Measurements from ENCODE around the gene CAMTA1.

CAMTA1 gene

DNA sequence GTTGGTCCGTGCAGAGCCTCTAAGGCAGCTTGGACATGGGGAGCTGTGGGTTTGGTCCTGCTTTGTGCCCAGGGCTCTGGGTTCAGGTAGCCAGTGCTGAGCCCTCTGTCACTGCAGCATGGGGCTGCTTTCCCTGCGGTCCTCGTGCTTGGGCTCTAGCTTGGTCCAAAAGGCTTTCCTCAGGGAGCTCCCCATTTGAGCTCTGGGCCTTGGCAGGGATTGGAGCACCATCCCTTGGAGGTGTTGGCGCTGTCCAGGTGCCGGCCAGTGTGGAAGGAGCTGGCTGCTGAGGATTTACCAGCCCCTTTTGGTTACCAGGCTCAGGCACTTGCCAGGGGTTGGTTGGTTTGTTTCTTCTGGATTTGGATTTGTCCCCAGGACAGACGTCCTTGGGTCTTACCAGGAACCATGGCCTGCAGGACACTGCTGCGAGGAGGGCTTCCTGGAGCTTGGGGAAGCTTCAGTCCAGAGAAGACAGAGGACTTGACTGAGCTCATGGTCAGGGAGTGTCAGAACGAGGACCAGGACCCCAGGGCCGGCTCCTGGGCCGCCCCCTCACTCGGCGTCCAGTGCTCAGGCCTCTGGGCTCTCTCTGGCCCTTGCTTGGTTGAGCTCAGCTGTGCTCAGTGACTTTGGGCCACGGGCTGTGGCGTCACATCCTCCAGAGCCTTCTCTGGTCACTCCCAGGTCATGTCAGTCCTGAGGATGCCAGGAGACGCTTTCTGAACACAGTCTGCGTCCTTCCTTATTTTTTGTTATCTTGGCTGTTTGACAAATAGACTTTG lies 224.7 kb downstream of the CAMTA1 start:
- H3K9me3 ChIP-seq (ENCODE audit: control insufficient read depth, insufficient read depth, low read depth, low read length): no peaks in the 10 kb centered on the region
- H3K27me3 ChIP-seq (ENCODE audit: control insufficient read depth, insufficient read depth, low read length): no peaks in the 10 kb centered on the region
- H3K36me3 ChIP-seq (ENCODE audit: control insufficient read depth, insufficient read depth, low read length): no peaks in the 10 kb centered on the region
- no peak overlapping the region for H3K4me3 ChIP-seq (ENCODE audit: low read depth, low read length)
- no peaks in the 10 kb centered on the region for H3K4me1 ChIP-seq (ENCODE audit: control insufficient read depth, insufficient read depth, low read length)
- no peak overlapping the region for H3K9ac ChIP-seq (ENCODE audit: low read length)
- no peak overlapping the region for H3K27ac ChIP-seq (ENCODE audit: low read depth, low read length)

DNA sequence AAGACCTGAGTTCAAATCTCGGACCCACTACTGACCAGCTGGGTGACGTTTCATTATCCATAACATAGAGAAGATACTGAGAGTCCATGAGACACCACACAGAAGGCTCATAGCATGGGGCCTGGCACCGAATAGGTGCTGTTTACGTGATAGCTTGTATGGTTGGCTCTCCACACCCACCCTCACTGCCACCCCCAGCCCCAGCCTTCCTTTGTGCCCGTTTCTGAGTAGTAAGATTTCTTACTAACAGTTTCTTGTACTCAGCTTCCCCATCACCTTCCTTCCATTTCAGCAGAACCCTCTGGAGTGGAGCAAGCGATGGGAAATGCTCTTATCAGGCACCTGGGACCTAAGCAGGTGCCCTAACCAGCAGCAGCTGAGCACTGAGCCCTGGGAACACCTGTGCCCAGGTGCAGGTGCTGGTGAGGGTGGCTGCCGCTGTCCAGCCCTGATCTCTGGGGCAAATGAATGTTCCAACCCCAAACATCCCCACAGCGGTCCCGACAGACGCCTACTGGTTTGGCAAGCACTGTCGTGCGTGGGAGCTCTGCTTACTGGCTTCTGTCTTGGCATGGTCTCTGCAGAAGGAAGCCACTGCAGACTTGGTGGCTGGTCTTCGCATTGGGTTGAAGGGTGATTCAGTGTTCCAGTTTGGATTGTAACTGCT lies 225.4 kb downstream of the CAMTA1 start:
- Histone ChIP-seq H3K27ac (ENCODE audit: low read depth, low read length) (no peak overlapping the region), H3K36me3 (ENCODE audit: control insufficient read depth, insufficient read depth, low read length) (no peaks in the 10 kb centered on the region), H3K4me3 (ENCODE audit: low read depth, low read length) (no peak overlapping the region), H3K27me3 (ENCODE audit: control insufficient read depth, insufficient read depth, low read length) (no peaks in the 10 kb centered on the region), H3K9me3 (ENCODE audit: control insufficient read depth, insufficient read depth, low read depth, low read length) (no peaks in the 10 kb centered on the region), H3K9ac (ENCODE audit: low read length) (no peak overlapping the region), H3K4me1 (ENCODE audit: control insufficient read depth, insufficient read depth, low read length) (no peaks in the 10 kb centered on the region)

DNA sequence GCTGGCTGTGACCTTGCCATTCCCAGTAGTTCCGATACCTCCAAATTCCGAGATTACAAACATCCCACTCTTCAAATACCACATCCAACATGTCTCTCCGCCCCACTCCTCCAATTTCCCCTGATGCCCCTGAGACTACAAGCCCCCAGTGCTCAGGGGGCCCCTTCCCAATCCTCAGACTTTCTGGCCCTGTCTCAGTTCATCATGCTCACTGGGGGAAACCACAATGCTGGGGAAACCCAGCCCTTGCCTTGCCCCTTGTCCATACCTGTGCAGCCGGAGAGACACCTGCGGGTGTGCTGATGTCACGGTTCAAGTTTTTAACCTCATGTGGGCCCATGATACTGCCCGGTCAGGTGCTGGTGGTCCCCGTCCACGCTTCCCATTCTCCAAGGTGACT lies 226.6 kb downstream of the CAMTA1 start:
- H3K27ac ChIP-seq (ENCODE audit: low read depth, low read length): no peak overlapping the region
- no peaks in the 10 kb centered on the region for H3K36me3 ChIP-seq (ENCODE audit: control insufficient read depth, insufficient read depth, low read length)
- no peak overlapping the region for H3K4me3 ChIP-seq (ENCODE audit: low read depth, low read length)
- no peaks in the 10 kb centered on the region for H3K27me3 ChIP-seq (ENCODE audit: control insufficient read depth, insufficient read depth, low read length)
- H3K9me3 ChIP-seq (ENCODE audit: control insufficient read depth, insufficient read depth, low read depth, low read length): no peaks in the 10 kb centered on the region
- H3K4me1 ChIP-seq (ENCODE audit: control insufficient read depth, insufficient read depth, low read length): no peaks in the 10 kb centered on the region
- H3K9ac ChIP-seq (ENCODE audit: low read length): no peak overlapping the region

DNA sequence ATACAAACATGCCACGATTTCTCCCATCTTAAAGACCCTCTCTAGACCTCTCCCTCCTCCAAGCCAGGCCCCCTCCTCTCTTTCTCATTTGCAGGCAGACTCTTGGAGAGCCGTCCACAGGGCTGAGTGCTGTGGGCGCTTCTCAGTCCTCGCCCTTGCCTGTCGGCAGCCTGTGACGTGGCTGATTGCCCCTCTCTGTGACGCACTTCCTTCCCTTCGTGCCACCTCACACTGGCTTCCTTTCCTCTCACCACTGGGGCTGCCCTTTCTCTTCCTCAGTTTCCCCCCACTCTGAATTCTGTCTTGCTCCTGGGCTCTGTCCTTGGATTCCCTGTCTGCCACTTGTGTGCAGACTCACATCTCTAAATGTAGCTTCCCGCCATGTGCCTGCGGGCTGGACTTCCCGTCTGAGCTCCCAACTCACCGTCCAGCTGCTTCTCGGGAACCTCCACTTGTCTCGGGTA lies 227.2 kb downstream of the CAMTA1 start:
- Histone ChIP-seq H3K4me1 (ENCODE audit: control insufficient read depth, insufficient read depth, low read length) (no peaks in the 10 kb centered on the region), H3K36me3 (ENCODE audit: control insufficient read depth, insufficient read depth, low read length) (no peaks in the 10 kb centered on the region), H3K9me3 (ENCODE audit: control insufficient read depth, insufficient read depth, low read depth, low read length) (no peaks in the 10 kb centered on the region), H3K27me3 (ENCODE audit: control insufficient read depth, insufficient read depth, low read length) (no peaks in the 10 kb centered on the region), H3K9ac (ENCODE audit: low read length) (no peak overlapping the region), H3K27ac (ENCODE audit: low read depth, low read length) (no peak overlapping the region), H3K4me3 (ENCODE audit: low read depth, low read length) (no peak overlapping the region)

DNA sequence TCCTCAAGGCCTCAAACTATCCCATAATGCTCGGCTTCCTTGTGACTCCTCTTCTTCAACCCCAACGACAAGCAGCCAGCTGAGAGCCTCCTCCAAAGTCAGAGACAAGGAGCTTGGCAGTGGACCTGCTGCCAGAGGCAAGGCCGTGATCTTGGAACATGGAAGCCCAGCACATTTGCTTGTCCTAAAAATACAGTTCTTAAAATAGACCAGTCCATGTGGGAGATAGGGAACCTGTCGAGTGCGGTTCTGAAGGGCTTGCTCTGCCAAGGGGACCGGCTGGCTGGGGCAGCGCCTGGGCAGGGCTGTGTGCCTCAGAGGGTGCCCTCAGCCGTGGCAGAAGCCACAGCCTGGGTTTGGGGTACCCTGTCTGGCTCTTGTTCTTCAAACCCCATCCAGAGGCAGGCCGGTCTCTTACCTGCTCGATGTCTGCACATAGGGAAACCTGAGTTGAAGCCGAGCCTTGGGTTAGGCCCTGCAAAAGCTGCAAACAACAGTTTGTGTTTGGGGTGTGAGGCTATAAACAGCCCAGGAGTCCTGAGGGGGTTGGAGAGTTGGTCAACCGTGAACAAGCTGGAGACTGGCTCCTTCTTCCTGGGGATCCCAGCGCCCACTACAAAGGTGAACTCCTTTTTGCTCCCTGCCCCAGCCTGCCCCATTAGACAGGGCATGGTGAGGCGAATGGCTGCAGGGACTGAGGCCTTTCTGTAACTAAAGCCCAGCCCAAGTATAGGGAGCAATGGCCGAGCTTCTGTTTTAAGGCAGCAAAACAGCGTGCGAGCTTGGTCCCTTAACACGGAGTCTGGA lies 228.8 kb downstream of the CAMTA1 start:
- no peak overlapping the region for H3K9ac ChIP-seq (ENCODE audit: low read length)
- H3K4me3 ChIP-seq (ENCODE audit: low read depth, low read length): no peak overlapping the region
- H3K9me3 ChIP-seq (ENCODE audit: control insufficient read depth, insufficient read depth, low read depth, low read length): no peaks in the 10 kb centered on the region
- no peaks in the 10 kb centered on the region for H3K4me1 ChIP-seq (ENCODE audit: control insufficient read depth, insufficient read depth, low read length)
- no peaks in the 10 kb centered on the region for H3K27me3 ChIP-seq (ENCODE audit: control insufficient read depth, insufficient read depth, low read length)
- no peaks in the 10 kb centered on the region for H3K36me3 ChIP-seq (ENCODE audit: control insufficient read depth, insufficient read depth, low read length)
- no peak overlapping the region for H3K27ac ChIP-seq (ENCODE audit: low read depth, low read length)

DNA sequence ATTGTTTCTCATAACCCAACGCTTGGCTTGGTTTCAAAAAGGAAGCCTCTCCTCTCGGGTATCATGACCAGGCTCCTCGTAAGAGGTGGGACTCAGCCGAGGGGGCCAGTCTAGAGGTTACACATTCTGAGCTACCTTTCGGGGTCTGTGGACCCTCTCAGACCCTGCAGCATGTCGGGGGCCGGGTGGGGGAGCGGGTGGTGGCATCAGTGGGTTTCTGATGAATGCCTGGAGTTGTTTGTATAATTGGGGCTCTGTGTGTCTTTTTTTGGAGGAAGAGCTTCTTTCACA lies 229.3 kb downstream of the CAMTA1 start:
- no peak overlapping the region for H3K4me3 ChIP-seq (ENCODE audit: low read depth, low read length)
- no peak overlapping the region for H3K27ac ChIP-seq (ENCODE audit: low read depth, low read length)
- no peaks in the 10 kb centered on the region for H3K9me3 ChIP-seq (ENCODE audit: control insufficient read depth, insufficient read depth, low read depth, low read length)
- no peaks in the 10 kb centered on the region for H3K36me3 ChIP-seq (ENCODE audit: control insufficient read depth, insufficient read depth, low read length)
- H3K9ac ChIP-seq (ENCODE audit: low read length): no peak overlapping the region
- H3K4me1 ChIP-seq (ENCODE audit: control insufficient read depth, insufficient read depth, low read length): no peaks in the 10 kb centered on the region
- no peaks in the 10 kb centered on the region for H3K27me3 ChIP-seq (ENCODE audit: control insufficient read depth, insufficient read depth, low read length)

DNA sequence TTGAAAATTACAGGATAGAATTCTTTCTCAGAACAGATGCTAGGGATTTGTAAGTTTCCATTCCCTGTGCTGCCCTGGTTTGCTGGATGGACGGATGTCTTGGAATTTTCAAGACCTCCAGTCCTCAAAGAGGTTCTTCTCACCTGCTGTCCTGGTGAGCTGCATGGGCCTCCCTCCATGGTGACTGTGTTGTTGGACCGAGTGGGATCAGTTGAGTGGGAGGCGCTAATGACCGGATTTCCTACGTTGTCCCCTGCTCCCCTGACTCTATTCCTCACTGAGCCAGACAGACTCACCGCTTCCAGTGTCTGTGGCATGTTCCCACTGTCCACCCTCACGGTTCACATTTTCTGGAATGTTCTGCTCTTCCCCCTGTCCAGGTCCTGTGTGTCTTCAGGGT lies 229.8 kb downstream of the CAMTA1 start:
- no peaks in the 10 kb centered on the region for H3K4me1 ChIP-seq (ENCODE audit: control insufficient read depth, insufficient read depth, low read length)
- H3K9me3 ChIP-seq (ENCODE audit: control insufficient read depth, insufficient read depth, low read depth, low read length): no peaks in the 10 kb centered on the region
- H3K36me3 ChIP-seq (ENCODE audit: control insufficient read depth, insufficient read depth, low read length): no peaks in the 10 kb centered on the region
- H3K27ac ChIP-seq (ENCODE audit: low read depth, low read length): no peak overlapping the region
- H3K9ac ChIP-seq (ENCODE audit: low read length): no peak overlapping the region
- H3K27me3 ChIP-seq (ENCODE audit: control insufficient read depth, insufficient read depth, low read length): no peaks in the 10 kb centered on the region
- H3K4me3 ChIP-seq (ENCODE audit: low read depth, low read length): no peak overlapping the region

DNA sequence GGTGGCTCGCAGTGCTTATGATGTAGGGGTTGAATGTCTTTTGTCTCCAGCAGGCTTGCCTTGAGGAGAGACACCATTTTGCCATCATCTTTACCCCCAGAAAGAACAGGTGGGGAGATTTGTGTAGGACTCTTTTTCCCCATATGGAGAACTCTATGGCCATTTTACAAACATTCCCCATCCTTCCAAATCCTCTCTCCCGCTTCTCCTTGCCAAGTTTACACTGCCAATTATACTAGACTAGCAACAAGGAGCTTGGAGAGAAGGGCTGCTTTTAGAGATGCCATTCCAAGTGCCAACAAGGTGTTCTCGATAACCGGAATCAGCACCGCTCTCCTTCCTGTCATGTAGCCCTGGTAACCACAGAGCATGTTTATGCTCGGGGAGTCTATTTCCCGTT lies 233.1 kb downstream of the CAMTA1 start:
- Histone ChIP-seq H3K4me1 (ENCODE audit: control insufficient read depth, insufficient read depth, low read length) (peaks cover 15% of the 10 kb centered on the region), H3K27ac (ENCODE audit: low read depth, low read length) (no peak overlapping the region), H3K9me3 (ENCODE audit: control insufficient read depth, insufficient read depth, low read depth, low read length) (no peaks in the 10 kb centered on the region), H3K4me3 (ENCODE audit: low read depth, low read length) (no peak overlapping the region), H3K9ac (ENCODE audit: low read length) (no peak overlapping the region), H3K36me3 (ENCODE audit: control insufficient read depth, insufficient read depth, low read length) (no peaks in the 10 kb centered on the region), H3K27me3 (ENCODE audit: control insufficient read depth, insufficient read depth, low read length) (no peaks in the 10 kb centered on the region)

DNA sequence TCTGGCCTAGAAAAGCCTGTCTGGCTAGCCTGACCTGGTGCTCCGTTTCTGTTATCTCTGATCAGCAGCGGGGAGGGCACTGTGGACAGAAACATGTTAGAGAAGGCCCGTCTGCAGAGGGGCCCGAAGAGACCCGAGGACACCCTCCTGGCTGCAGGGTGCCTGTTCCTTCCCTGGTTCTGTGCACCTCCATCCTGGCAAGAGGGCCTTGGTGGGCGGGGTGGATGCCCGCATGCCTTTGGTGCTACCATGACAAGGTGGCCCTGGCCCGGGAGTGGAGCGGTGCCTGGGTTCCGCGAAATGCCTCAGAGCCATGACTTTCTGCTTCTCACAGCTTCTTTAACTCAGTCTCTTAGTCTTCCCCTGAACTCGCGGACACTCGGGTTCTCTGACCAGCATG lies 233.6 kb downstream of the CAMTA1 start:
- Histone ChIP-seq H3K27me3 (ENCODE audit: control insufficient read depth, insufficient read depth, low read length) (no peaks in the 10 kb centered on the region), H3K4me1 (ENCODE audit: control insufficient read depth, insufficient read depth, low read length) (peaks cover 15% of the 10 kb centered on the region), H3K36me3 (ENCODE audit: control insufficient read depth, insufficient read depth, low read length) (no peaks in the 10 kb centered on the region), H3K9ac (ENCODE audit: low read length) (no peak overlapping the region), H3K27ac (ENCODE audit: low read depth, low read length) (no peak overlapping the region), H3K4me3 (ENCODE audit: low read depth, low read length) (no peak overlapping the region), H3K9me3 (ENCODE audit: control insufficient read depth, insufficient read depth, low read depth, low read length) (no peaks in the 10 kb centered on the region)

DNA sequence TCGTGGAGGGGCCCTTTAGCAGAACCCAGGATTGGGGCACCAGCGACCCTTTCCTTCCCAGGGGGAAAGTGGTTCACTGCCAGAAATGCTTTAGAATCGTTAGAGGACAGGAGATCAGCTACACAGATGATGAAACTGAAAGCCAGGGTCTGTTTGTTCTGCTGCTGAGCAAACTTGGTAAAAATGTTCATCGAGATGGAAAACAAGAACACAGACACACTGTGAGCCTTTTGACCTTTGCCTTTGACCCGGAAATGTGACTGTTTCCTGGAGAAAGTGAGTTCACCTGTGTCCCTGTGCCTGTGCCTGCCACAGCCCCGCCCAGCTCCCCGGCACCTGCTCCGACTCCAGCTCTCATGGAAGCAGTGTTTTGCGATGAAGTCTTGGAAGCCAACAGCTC lies 234.3 kb downstream of the CAMTA1 start:
- Histone ChIP-seq H3K9me3 (ENCODE audit: control insufficient read depth, insufficient read depth, low read depth, low read length) (no peaks in the 10 kb centered on the region), H3K36me3 (ENCODE audit: control insufficient read depth, insufficient read depth, low read length) (no peaks in the 10 kb centered on the region), H3K9ac (ENCODE audit: low read length) (no peak overlapping the region), H3K4me3 (ENCODE audit: low read depth, low read length) (no peak overlapping the region), H3K27me3 (ENCODE audit: control insufficient read depth, insufficient read depth, low read length) (no peaks in the 10 kb centered on the region), H3K4me1 (ENCODE audit: control insufficient read depth, insufficient read depth, low read length) (peaks cover 15% of the 10 kb centered on the region), H3K27ac (ENCODE audit: low read depth, low read length) (no peak overlapping the region)

DNA sequence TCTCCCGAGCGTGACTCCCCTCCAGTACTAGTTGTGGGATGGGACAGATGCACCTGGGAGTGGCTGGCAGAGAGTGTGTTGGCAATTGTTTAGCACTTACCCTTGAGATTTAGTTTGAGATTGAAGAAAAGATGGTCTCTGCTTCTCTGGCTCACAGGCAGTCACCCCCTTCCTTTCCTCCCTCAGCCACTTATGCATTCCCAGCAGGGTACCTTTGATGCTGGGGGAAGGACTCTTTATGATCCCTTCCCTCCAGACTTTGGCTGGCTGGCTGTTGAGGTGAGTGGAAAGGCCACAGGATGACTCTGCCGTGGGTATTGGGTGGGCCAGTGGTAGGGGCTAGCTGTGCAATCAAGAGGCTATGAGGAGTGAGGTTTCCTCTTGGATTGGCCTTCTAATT lies 236.8 kb downstream of the CAMTA1 start:
- Histone ChIP-seq H3K27ac (ENCODE audit: low read depth, low read length) (no peak overlapping the region), H3K4me3 (ENCODE audit: low read depth, low read length) (no peak overlapping the region), H3K4me1 (ENCODE audit: control insufficient read depth, insufficient read depth, low read length) (peaks cover 15% of the 10 kb centered on the region), H3K27me3 (ENCODE audit: control insufficient read depth, insufficient read depth, low read length) (no peaks in the 10 kb centered on the region), H3K9me3 (ENCODE audit: control insufficient read depth, insufficient read depth, low read depth, low read length) (no peaks in the 10 kb centered on the region), H3K9ac (ENCODE audit: low read length) (no peak overlapping the region), H3K36me3 (ENCODE audit: control insufficient read depth, insufficient read depth, low read length) (no peaks in the 10 kb centered on the region)
